OCI-LY3 (cell line): ENCODE results near the gene UBQLNL.

Experiments used
- CTCF ChIP-seq: fragments of 200-600, 300-600 bp; sonication (generic); IDR thresholded peaks from 2 replicates; pipeline ENCODE4 v1.5.1; 2014; ENCODE audit warnings: antibody characterized with exemption, low read length, low read depth
- EZH2phosphoT487 ChIP-seq: fragments of 200-600 bp; shearing (Covaris generic); IDR thresholded peaks from 2 replicates; pipeline ENCODE4 v1.6.1; 2018; ENCODE audit warnings: antibody characterized with exemption, mixed run types, low read depth

GRCh38 chr11:5527716-5528115 is 11.2 kb upstream of the UBQLNL start:
- TF ChIP-seq CTCF (no peak), EZH2phosphoT487 (no peak)
